Stimulated activated CD4-positive, alpha-beta T cell treated with anti-CD3 and anti-CD28 coated beads, Interleukin-1b, Interleukin-23, amount 100 ng/mL, for 4 hours (primary cell): Measurements from ENCODE around the gene CNOT6L.
"Not testable (repeated sequence)": the region's sequence is repeated elsewhere in the genome, so short reads cannot be mapped to it uniquely, and the experiment has no call there.

ENCODE experiments used
- DNase-seq, 2 donors: peaks; one replicate each; pipeline ENCODE4 v3.0.0-alpha.2; 2020; ENCODE audit warnings: low read depth in 2 of 2

The CNOT6L gene

GRCh38 chr4:77782102-77782835, 36.9 kb downstream of the CNOT6L start:
- DNase-seq = no peak

DNA sequence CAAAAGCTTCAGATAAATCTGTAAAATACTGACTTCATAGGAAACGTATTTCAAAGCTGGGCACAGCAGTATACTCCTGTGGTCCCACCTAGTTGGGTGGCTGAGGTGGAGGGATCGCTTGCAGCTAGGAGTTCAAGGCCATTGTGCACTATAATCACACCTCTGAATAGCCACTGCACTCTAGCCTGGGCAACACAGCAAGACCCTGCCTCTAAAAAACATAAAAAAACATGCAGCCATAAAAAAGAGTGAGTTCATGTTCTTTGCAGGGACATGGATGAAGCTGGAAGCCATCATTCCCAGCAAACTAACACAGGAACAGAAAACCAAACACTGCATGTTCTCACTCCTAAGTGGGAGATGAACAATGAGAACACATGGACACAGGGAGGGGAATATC, 38.4 kb downstream of the CNOT6L start:
- not testable (repeated sequence) for DNase-seq

DNA sequence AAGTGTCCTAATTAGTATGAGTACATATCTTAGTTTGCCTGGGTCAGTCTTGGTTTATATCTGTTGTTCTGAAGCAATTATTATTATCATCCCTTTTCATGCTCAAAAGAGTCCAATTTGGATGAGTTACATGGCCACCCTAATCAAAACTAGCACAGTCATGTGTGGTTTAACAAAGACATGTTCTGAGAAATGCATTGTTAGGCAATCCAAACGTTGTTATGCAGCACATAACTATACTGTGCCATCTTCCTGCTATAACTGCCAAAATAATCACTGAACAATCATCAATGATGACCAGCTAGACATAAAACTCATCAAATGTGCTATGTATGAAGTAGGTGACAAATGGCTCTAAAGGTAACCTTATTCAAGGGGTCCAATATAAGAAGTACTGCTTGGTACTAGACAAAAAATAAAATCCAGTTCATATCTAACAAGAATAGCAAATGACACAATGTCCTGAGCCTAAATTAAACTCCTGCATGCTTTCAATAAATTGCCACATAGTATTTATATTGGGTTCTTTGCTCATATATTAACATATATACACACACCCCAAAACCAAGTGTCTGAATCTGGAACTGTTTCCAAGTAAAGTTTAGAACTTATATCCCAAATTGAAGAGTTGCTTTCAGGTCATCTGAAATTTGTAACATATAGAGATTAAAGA, 41.9 kb downstream of the CNOT6L start:
- no peak for DNase-seq

GRCh38 chr4:77776182-77777134, 42.7 kb downstream of the CNOT6L start:
- DNase-seq = no peak

GRCh38 chr4:77773101-77773500, 46.1 kb downstream of the CNOT6L start:
- no peak for DNase-seq

DNA sequence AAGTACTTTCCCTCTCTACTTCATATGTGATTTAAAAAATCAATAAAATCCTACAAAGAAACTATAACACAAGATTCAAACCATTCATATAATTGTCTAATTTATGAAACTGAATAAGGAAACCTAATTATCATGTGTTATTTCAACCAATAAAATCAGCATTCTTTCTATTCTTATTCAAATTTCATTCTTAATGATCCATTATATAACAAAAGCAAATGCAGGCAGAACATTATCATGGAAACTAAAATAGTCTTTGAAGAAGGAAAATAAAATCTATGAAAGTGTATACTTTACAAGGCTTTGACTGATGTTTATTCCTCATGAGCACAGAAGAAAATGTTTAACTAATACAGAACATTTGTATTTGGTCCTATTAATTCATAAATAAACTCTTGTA, 47.6 kb downstream of the CNOT6L start:
- no peak for DNase-seq

DNA sequence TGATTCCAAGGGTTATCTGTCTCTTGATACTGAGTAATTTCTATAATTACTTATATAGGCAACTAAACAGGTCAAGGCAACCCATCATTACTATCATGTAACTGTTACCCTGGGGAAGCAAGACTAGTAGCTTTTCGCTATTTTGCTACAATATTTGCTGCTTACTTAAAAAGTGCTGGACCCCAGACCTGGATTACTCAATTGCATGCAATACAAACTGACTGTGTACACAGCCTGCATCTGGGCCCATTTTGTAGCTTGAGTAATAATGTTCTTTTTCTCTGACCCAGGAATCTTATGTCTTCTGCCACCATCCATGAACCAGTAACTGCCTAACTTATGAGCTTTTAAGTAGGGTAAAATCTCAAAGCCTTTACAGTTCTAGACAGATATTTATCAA, 53.4 kb downstream of the CNOT6L start:
- no peak for DNase-seq

GRCh38 chr4:77762531-77762930, 56.6 kb downstream of the CNOT6L start:
- DNase-seq = no peak

DNA sequence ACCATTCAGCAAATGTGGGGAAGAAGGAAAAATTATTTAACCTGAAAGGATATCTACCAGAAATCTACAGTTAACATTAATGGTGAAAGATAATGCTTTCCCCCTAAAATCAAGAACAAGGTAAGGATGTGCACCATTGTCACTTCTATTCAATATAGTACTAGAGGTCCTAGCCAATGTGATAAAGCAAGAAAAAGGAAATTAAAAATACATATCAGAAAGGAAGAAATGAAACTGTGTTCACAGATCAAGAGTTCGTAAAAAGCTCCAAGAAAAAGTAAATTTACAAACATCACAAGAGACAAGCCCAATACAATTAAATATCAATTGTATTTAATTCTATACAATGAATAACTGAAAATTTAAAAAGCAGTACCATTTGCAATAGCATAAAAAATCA, 57.6 kb downstream of the CNOT6L start:
- DNase-seq = no peak

- DNase-seq = no peak
Observed at GRCh38 chr4:77758804-77759203, 60.4 kb downstream of the CNOT6L start.

DNA sequence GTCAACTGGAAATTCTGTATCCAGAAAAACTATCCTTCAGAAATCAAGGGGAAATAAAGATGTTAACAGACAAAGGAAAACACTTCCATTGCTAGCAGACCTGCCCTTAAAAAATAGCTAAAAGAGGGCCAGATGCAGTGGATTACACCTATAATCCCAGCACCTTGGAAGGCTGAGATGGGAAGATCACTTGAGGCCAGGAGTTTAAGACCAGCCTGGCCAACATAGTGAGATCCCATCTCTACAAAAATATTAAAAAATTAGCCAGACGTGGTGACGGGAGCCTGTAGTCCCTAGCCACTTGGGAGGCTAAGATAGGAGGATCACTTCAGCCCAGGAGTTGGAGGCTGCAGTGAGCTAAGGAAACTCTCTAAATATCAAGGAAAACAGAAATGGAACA, 67.4 kb downstream of the CNOT6L start:
- no peak for DNase-seq

DNA sequence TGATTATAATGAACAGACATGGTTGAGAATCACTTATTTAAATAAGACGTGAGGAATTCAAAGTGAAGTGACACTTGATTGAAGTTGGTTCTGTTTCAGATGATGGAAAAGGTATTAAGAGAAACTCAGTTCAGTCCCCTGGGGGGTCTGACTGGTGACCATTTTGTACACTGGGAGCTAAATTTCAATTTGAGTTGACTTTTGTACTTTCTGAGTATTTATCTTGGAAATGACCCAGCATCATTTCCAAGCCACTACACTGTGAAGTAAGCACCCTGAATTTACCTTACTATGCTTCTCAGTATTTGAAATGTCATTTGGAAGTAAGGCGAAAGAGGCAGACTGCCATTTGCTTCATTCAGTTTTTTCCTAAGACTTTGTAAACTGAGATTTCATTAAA, 73.4 kb downstream of the CNOT6L start:
- no peak for DNase-seq

DNA sequence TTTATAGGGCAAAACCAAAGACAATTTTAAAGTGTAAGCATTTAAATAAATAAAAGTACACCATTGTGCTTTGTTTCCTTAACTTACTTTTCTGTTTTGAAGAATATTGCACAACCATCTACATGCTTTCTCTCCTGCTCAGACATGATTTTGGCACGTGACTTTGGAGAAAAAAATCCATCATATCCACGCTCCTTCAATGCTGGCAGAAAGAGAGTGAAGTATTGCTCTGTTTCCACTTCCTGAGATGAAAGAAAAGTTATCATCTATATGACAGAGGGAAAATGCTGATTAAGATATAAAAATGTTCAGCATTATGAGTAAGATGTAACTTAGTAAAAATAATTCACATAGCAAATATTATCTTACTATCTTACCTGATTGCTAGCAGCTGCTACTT, 77.1 kb downstream of the CNOT6L start:
- DNase-seq = no peak

- no peak for DNase-seq
Observed at GRCh38 chr4:77740480-77740879, 78.7 kb downstream of the CNOT6L start.

GRCh38 chr4:77734928-77735327, 84.2 kb downstream of the CNOT6L start:
- peak in 1 of 2 donors; percentile 5 for DNase-seq

DNA sequence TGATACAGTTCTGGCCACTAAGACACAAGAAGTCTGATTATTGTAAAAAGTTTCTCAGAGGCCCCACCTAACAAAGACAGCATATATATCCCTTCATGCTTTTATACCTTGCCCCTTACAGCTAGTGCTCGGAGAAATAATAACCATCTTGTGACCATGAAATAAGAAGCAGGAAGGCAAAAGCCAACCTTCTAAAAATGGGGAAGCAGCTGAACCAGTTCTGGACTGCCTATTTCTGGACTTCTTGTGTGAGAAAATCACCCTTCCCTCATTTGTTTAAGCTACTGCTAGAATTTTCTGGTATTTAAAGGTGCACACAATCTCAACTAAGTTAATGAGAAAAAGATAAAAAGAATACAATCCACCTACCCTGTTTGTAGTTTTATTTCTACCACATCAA, 87.5 kb downstream of the CNOT6L start:
- DNase-seq = no peak

- DNase-seq = no peak
Observed at GRCh38 chr4:77728420-77728819, 90.7 kb downstream of the CNOT6L start.

DNA sequence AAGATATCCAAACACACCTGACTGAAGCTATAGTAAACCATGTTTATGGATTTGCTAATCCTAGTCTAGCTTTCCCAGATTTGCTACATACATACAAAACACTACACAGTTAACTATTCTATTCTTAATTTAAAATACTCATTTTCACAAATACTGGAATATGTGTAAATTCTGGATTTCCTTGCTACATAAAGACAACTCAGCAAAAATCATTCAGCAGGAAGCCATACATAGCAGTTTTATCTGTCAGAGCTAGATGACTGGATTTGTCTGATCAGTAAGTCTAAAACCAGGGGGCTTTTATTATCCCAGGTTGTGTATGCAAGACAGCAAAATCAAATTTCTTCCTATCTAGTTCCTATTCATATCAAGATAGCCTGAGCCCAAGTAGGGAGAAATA, 98.1 kb downstream of the CNOT6L start:
- DNase-seq = no peak

DNA sequence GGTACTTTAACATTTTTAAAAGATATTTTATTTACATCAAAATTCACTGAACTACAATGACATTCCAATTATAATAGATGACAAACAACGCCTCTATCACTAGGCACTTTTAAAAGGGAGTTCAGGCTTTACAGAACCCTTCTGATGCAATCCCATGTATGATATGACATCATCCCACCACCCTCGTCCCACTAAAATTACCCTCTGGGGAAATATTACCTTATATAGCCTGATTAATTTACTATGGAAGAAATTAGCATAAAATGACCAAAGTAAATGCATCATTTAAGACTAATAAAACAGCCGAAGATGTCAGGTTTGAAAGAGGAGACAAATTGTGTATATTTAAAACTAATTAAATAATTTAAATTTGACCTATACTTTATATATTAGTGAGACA, 100.7 kb downstream of the CNOT6L start:
- not testable (repeated sequence) for DNase-seq

DNA sequence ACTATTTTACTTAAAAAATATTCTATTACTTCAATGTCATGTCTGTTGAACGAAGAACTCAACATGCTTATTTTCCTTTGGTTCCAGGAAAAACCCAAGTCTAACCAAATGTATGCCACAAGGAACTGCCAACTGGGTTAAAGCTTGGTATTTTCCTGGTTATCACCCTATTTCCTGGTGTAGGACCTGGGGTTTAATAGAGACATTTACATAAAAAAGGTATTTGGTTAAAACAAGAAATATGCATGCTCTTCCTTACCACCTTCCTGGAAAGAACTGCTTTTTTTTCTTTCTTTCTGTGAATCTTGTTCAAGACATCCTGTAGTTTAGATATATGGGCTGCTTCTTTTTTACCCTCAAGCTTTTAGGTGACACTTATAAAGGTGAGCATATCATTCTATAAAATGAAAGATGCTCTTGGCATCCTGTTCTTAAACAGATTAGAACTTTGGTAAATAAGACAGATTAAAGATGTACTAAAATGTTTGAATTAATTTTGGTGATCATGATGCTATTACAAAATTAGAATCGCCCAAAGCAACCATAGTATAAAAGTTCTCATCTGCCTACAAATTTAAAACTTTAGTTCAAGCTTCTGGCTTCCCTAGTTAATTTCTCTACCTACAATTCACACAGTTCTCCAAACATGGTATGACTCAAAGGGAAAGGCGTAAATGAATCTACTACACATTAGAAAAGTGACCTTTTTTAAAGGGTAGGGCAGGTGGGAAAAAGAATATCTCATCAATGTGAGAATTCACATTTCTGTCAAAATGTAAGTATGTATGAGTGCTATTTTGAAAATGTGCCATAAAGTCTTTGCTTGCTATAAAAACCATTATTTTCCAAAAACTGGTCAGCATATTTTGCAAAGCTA, 103.5 kb downstream of the CNOT6L start:
- DNase-seq = no peak

GRCh38 chr4:77714514-77714913, 104.7 kb downstream of the CNOT6L start:
- DNase-seq = no peak
